C4-2B (cell line): ENCODE data around the gene IST1.
A peak's percentile ranks its signal among the peaks of the same experiment; 100 is the strongest.

Experiments
- H3K27ac ChIP-seq: fragments of 450-650 bp; 2 replicates; pipeline ENCODE4 v1.5.1; 2017
- CTCF ChIP-seq: fragments of 450-650 bp; conservative IDR thresholded peaks from 2 replicates; pipeline ENCODE4 v1.5.1; 2017; ENCODE audit warnings: mild to moderate bottlenecking
- ZFX ChIP-seq: fragments of 450-650 bp; IDR thresholded peaks from 2 replicates; pipeline ENCODE4 v1.6.1; 2017

The IST1 gene

GRCh38 chr16:71920658-71921057, 25.3 kb downstream of the IST1 start:
- H3K27ac ChIP-seq, result no peak overlapping the region
- TF ChIP-seq CTCF, result no peak
- TF ChIP-seq ZFX, result no peak

- no peak overlapping the region for H3K27ac ChIP-seq
- TF ChIP-seq ZFX (no peak), CTCF (no peak)
These were observed 28.8 kb downstream of the IST1 start for GRCh38 chr16:71923941-71924690.

- no peak for TF ChIP-seq ZFX
- TF ChIP-seq CTCF, result no peak
- no peak overlapping the region for H3K27ac ChIP-seq
These were observed 29.4 kb downstream of the IST1 start for GRCh38 chr16:71924710-71925109.

- TF ChIP-seq ZFX (no peak), CTCF (no peak)
- peak overlapping the region; percentile 22; the same call in 1 of the 2 replicates for H3K27ac ChIP-seq
These were observed 32.1 kb downstream of the IST1 start for GRCh38 chr16:71927383-71927782.

GRCh38 chr16:71927787-71928186, 32.5 kb downstream of the IST1 start:
- no peak overlapping the region for H3K27ac ChIP-seq
- TF ChIP-seq CTCF (no peak), ZFX (no peak)

GRCh38 chr16:71929048-71929447, 33.7 kb downstream of the IST1 start:
- TF ChIP-seq CTCF, result no peak
- no peak for TF ChIP-seq ZFX
- H3K27ac ChIP-seq, result no peak overlapping the region

- TF ChIP-seq CTCF (no peak), ZFX (no peak)
- H3K27ac ChIP-seq, result no peak overlapping the region
These were observed 34.8 kb downstream of the IST1 start for GRCh38 chr16:71930013-71930563.
